Lower leg skin (tissue), 4 donors: ENCODE measurements around the gene VSIG10L. TPM values are rescaled to one million over a fixed set of nuclear protein-coding genes. Genes with fewer than 3 reads are reported as not detected.

ENCODE experiments used
- DNase-seq, 2 donors: peaks; one replicate each; pipeline ENCODE4 v3.0.0-alpha.2; 2019; ENCODE audit warnings: low spot score in 2 of 2
- H3K4me3 ChIP-seq: fragments of 200-600 bp; sonication (generic); 2 replicates; pipeline ENCODE4 v1.5.1; 2017; ENCODE audit warnings: mild to moderate bottlenecking, low read depth; ENCODE audit not compliant: poor library complexity, severe bottlenecking
- CTCF ChIP-seq, 3 donors: fragments of 450-650 bp; IDR thresholded peaks; one replicate each; pipeline ENCODE4 v1.5.1; 2016; ENCODE audit warnings: antibody characterized with exemption in 3 of 3, mild to moderate bottlenecking in 3 of 3, moderate library complexity in 2 of 3
- POLR2A ChIP-seq, 2 donors: fragments of 450-650 bp; IDR thresholded peaks; one replicate each; pipeline ENCODE4 v1.6.1; 2016 to 2017; ENCODE audit warnings: antibody characterized with exemption in 2 of 2, mild to moderate bottlenecking in 1 of 2, moderate library complexity in 1 of 2
- WGBS, 2 donors: methylation state at CpG; one replicate each; pipeline ENCODE4 v1.1.5; 2018; 5-methylcytosine and 5-hydroxymethylcytosine counted together
- intact Hi-C: fragments of 100-400 bp; cut with DNase I; formaldehyde crosslinking; loops from one replicate; pipeline ENCODE4 v1.15.0; 2023; ENCODE audit warnings: low total_unique reads
- total RNA-seq, 4 donors: library from RNA; depleted of rRNA; stranded (reverse); fragments of >200 nt; gene quantifications; one replicate each; pipeline ENCODE4 v1.1.0, GENCODE V29; 2016

The VSIG10L gene
- total RNA-seq, 4 donors from 2014 or later: 31.0 to 42.9 (median 39.5) TPM

- peak in 1 of 2 donors; percentile 37 for DNase-seq
- TF ChIP-seq CTCF (IDR thresholded peaks at IDR 0.05): no peak
- TF ChIP-seq POLR2A (IDR thresholded peaks at IDR 0.05): peak in 1 of 2 donors; percentile 52
- WGBS, 2 donors: 0 to 1% methylated on average over 12 to 15 of the region's 15 CpGs
- intact Hi-C loops: no loop called here
- peak overlapping the region; percentile 41 for H3K4me3 ChIP-seq
Observed at GRCh38 chr19:51367255-51367564, 25.3 kb upstream of the VSIG10L start.

GRCh38 chr19:51366389-51367254 lies 24.7 kb upstream of the VSIG10L start:
- peak; percentile 98 to 100 for DNase-seq
- 1% methylated on average over 49 to 54 of the region's 54 CpGs for WGBS, 2 donors
- intact Hi-C loops: no loop called here
- peak in 1 of 2 donors; percentile 27 for TF ChIP-seq POLR2A (IDR thresholded peaks at IDR 0.05)
- TF ChIP-seq CTCF (IDR thresholded peaks at IDR 0.05): peak in 1 of 3 donors; percentile 64
- peak overlapping the region; percentile 60 for H3K4me3 ChIP-seq

- no peak for DNase-seq
- intact Hi-C loops: no loop called here
- 0 to 2% methylated on average over 16 to 27 of the region's 27 CpGs for WGBS, 2 donors
- H3K4me3 ChIP-seq: peak within 1 kb of the TSS; percentile 60
- TF ChIP-seq CTCF (IDR thresholded peaks at IDR 0.05) (no peak), POLR2A (IDR thresholded peaks at IDR 0.05) (no peak)
Observed at GRCh38 chr19:51365965-51366388, 24.0 kb upstream of the VSIG10L start, which contains the start of gene ETFB. TSS of gene ETFB (minus strand) at chr19:51366388. CDS start at chr19:51366326, 62 bp downstream.

- TF ChIP-seq POLR2A (IDR thresholded peaks at IDR 0.05) (no peak), CTCF (IDR thresholded peaks at IDR 0.05) (no peak)
- peak overlapping the region; percentile 60 for H3K4me3 ChIP-seq
- DNase-seq: no peak
- intact Hi-C loops: no loop called here
- 14% methylated on average over 10 of the region's 10 CpGs for WGBS, 2 donors
Observed at GRCh38 chr19:51365211-51365964, 23.4 kb upstream of the VSIG10L start.

GRCh38 chr19:51364200-51365106 lies 22.5 kb upstream of the VSIG10L start:
- 77 to 80% methylated on average over 15 of the region's 15 CpGs for WGBS, 2 donors
- no peak overlapping the region for H3K4me3 ChIP-seq
- intact Hi-C loops: no loop called here
- no peak for DNase-seq
- no peak for TF ChIP-seq POLR2A (IDR thresholded peaks at IDR 0.05)
- TF ChIP-seq CTCF (IDR thresholded peaks at IDR 0.05): no peak
